GM19468 (cell line): Measurements from ENCODE around the gene SAGE1.
"Not testable (repeated sequence)": the region's sequence is repeated elsewhere in the genome, so short reads cannot be mapped to it uniquely, and the experiment has no call there.

Experiments used
- ATAC-seq: cut with Tn5 transposase; IDR thresholded peaks from one replicate; pipeline ENCODE4 v1.9.1; 2021; ENCODE audit warnings: mild to moderate bottlenecking, moderate library complexity, moderate number of reproducible peaks; ENCODE audit not compliant: unreplicated experiment; ENCODE audit errors: extremely low read depth

Gene SAGE1

GRCh38 chrX:135893294-135893817 is at the start of gene SAGE1, which contains the start of gene CT45A10:
SAGE1 (plus strand) TSS chrX:135893716; CDS start chrX:135896243, 2,527 bp downstream.
CT45A10 (minus strand) TSS chrX:135893444; CDS start chrX:135885344, 8,100 bp downstream.
- no peak for ATAC-seq

GRCh38 chrX:135854438-135854837 is 39.1 kb upstream of the SAGE1 start, which contains the start of gene CT45A8:
CT45A8 (minus strand) TSS chrX:135854538; CDS start chrX:135850783, 3,755 bp downstream.
- ATAC-seq = not testable (repeated sequence)

GRCh38 chrX:135871712-135872111 is 21.8 kb upstream of the SAGE1 start, which contains the start of gene CT45A9:
CT45A9 (minus strand) TSS chrX:135871812; CDS start chrX:135868061, 3,751 bp downstream.
- ATAC-seq = not testable (repeated sequence)

- ATAC-seq = not testable (repeated sequence)
Measured at GRCh38 chrX:135882741-135883140, 10.8 kb upstream of the SAGE1 start.

- not testable (repeated sequence) for ATAC-seq
Measured at GRCh38 chrX:135888230-135888629, 5.3 kb upstream of the SAGE1 start.

- ATAC-seq = not testable (repeated sequence)
Measured at GRCh38 chrX:135888976-135889375, 4.5 kb upstream of the SAGE1 start.

- no peak for ATAC-seq
Measured at GRCh38 chrX:135890087-135890585, 3.4 kb upstream of the SAGE1 start.

GRCh38 chrX:135892781-135893180 is 735 bp upstream of the SAGE1 start:
- ATAC-seq = no peak

GRCh38 chrX:135910251-135910650 is 16.7 kb downstream of the SAGE1 start:
- no peak for ATAC-seq

- no peak for ATAC-seq
Measured at GRCh38 chrX:135914404-135914803, 20.9 kb downstream of the SAGE1 start.

- ATAC-seq = not testable (repeated sequence)
Measured at GRCh38 chrX:135920516-135920915, 27.0 kb downstream of the SAGE1 start.

- ATAC-seq = no peak
Measured at GRCh38 chrX:135923353-135923752, 29.8 kb downstream of the SAGE1 start.

- no peak for ATAC-seq
Measured at GRCh38 chrX:135927897-135928296, 34.4 kb downstream of the SAGE1 start.

- no peak for ATAC-seq
Measured at GRCh38 chrX:135931644-135932487, 38.4 kb downstream of the SAGE1 start.

GRCh38 chrX:135944486-135944885 is 51.0 kb downstream of the SAGE1 start:
- ATAC-seq = no peak

- ATAC-seq = no peak
Measured at GRCh38 chrX:135951291-135951690, 57.8 kb downstream of the SAGE1 start.
